Gastroesophageal sphincter (tissue), 3 donors: Measurements from ENCODE around the gene EPHA4.

Experiments
- POLR2A ChIP-seq, 2 donors: fragments of 450-650 bp; IDR thresholded peaks; one replicate each; pipeline ENCODE4 v1.6.1; 2017; ENCODE audit warnings: antibody characterized with exemption in 2 of 2, mild to moderate bottlenecking in 2 of 2, moderate library complexity in 1 of 2
- POLR2AphosphoS5 ChIP-seq: sonication (generic); formaldehyde crosslinking; IDR thresholded peaks from one replicate; pipeline ENCODE4 v1.6.1; 2017; ENCODE audit warnings: antibody characterized with exemption
- TF ChIP-seq, protein P1 (sequence below), 4 experiments: fragments of 200-600 bp in 2 of 4; fragments of 450-650 bp in 2 of 4; sonication (generic) in 1 of 4; IDR thresholded peaks; one replicate each; pipeline ENCODE4 v1.5.1; 2017 to 2019; ENCODE audit warnings: antibody characterized with exemption in 4 of 4, mild to moderate bottlenecking in 2 of 4, moderate library complexity in 2 of 4

DNA sequence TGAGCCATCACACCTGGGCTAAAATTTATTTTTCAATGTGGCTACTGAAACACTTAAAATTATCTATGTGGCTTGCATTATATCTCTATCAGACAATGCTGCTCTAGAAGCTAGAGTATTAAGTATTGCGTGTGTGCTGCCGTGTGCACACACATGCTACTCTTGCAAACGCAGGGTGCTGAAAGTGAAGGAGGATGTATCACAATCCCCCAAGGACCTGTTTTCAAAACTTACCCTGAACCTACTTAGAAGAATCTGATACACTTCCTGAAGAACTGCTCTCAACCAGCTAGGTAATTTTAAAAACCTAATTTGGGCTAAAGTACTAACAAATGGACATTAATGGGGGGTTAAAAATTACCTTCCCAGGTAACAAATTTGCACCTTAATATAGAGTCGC is 66.5 kb downstream of the EPHA4 start:
- TF ChIP-seq POLR2AphosphoS5 (no peak), POLR2A (IDR thresholded peaks at IDR 0.05) (no peak)
- TF ChIP-seq, protein P1, sequence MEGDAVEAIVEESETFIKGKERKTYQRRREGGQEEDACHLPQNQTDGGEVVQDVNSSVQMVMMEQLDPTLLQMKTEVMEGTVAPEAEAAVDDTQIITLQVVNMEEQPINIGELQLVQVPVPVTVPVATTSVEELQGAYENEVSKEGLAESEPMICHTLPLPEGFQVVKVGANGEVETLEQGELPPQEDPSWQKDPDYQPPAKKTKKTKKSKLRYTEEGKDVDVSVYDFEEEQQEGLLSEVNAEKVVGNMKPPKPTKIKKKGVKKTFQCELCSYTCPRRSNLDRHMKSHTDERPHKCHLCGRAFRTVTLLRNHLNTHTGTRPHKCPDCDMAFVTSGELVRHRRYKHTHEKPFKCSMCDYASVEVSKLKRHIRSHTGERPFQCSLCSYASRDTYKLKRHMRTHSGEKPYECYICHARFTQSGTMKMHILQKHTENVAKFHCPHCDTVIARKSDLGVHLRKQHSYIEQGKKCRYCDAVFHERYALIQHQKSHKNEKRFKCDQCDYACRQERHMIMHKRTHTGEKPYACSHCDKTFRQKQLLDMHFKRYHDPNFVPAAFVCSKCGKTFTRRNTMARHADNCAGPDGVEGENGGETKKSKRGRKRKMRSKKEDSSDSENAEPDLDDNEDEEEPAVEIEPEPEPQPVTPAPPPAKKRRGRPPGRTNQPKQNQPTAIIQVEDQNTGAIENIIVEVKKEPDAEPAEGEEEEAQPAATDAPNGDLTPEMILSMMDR (IDR thresholded peaks at IDR 0.05) = no peak
